ENCODE data around the gene MED8. TPM values are rescaled to one million over a fixed set of nuclear protein-coding genes. Genes with fewer than 3 reads are reported as not detected.

MED8 gene
- total and polyA plus RNA-seq, 2 experiments from 2014 or later = 16.6 to 25.7 TPM

DNA sequence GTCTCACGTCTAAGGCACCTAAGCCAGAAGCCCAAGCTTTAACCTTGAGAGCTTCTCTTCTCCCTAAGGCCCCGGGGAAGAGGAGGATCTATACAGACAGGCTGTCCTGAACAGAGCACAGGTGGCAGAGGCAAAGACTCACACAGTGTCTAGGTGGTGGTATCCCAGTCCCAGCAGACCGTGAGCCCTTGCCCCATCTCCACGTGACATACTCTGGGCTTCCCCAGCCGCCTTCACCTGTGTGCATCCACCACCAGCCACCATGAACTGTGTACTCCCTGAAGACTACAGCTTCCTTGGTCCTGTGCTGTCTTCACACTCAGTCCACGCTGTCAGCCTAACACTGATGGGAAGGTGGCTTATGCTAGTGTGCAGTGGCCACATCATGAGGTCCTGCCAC, 31.8 kb upstream of the MED8 start:
- no peaks in the 10 kb centered on the region for H3K27me3 ChIP-seq (ENCODE audit: insufficient read depth)
- Mint-ChIP-seq H3K36me3 (ENCODE audit: low read depth) (peaks cover 20% of the 10 kb centered on the region), H3K27me3 (ENCODE audit: insufficient read depth, low read depth, poor library complexity) (no peaks in the 10 kb centered on the region), H3K9me3 (no peaks in the 10 kb centered on the region), H3K4me3 (no peak overlapping the region), H3K4me1 (peaks cover 10% of the 10 kb centered on the region; the same call in 2 of the 3 replicates), H3K27ac (no peak overlapping the region)
- H3K4me1 ChIP-seq (ENCODE audit: insufficient read depth) = peaks cover 5% of the 10 kb centered on the region; the same call in 1 of the 2 replicates
- H3F3A ChIP-seq (replicated peaks; ENCODE audit: low read depth) = no peaks in the 10 kb centered on the region
- H3K4me2 ChIP-seq = no peak overlapping the region
- H3K79me2 ChIP-seq (replicated peaks; ENCODE audit: insufficient read depth) = no peaks in the 10 kb centered on the region
- no peak overlapping the region for H2AFZ ChIP-seq
- DNase-seq (ENCODE audit: low spot score) (no peak), ATAC-seq (no peak)
- H3K9me2 ChIP-seq (ENCODE audit: insufficient read depth) = no peaks in the 10 kb centered on the region
- no peak overlapping the region for H3K4me3 ChIP-seq
- TF ChIP-seq, protein P1, sequence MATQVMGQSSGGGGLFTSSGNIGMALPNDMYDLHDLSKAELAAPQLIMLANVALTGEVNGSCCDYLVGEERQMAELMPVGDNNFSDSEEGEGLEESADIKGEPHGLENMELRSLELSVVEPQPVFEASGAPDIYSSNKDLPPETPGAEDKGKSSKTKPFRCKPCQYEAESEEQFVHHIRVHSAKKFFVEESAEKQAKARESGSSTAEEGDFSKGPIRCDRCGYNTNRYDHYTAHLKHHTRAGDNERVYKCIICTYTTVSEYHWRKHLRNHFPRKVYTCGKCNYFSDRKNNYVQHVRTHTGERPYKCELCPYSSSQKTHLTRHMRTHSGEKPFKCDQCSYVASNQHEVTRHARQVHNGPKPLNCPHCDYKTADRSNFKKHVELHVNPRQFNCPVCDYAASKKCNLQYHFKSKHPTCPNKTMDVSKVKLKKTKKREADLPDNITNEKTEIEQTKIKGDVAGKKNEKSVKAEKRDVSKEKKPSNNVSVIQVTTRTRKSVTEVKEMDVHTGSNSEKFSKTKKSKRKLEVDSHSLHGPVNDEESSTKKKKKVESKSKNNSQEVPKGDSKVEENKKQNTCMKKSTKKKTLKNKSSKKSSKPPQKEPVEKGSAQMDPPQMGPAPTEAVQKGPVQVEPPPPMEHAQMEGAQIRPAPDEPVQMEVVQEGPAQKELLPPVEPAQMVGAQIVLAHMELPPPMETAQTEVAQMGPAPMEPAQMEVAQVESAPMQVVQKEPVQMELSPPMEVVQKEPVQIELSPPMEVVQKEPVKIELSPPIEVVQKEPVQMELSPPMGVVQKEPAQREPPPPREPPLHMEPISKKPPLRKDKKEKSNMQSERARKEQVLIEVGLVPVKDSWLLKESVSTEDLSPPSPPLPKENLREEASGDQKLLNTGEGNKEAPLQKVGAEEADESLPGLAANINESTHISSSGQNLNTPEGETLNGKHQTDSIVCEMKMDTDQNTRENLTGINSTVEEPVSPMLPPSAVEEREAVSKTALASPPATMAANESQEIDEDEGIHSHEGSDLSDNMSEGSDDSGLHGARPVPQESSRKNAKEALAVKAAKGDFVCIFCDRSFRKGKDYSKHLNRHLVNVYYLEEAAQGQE (IDR thresholded peaks at IDR 0.05; ENCODE audit: unreplicated experiment) = no peak
- TF ChIP-seq POLR2AphosphoS5 (IDR thresholded peaks at IDR 0.05; ENCODE audit: low read depth) (no peak), ZNF114 (CRISPR knock-in tag; IDR thresholded peaks at IDR 0.05) (no peak), JUNB (IDR thresholded peaks at IDR 0.05; ENCODE audit: unreplicated experiment) (no peak), EZH2 (IDR thresholded peaks at IDR 0.05; ENCODE audit: low read depth, unreplicated experiment) (no peak), CREB1 (CRISPR knock-in tag; IDR thresholded peaks at IDR 0.05; ENCODE audit: low read depth) (no peak), NANOG (IDR thresholded peaks at IDR 0.05; ENCODE audit: borderline replicate concordance) (no peak), EZH2phosphoT487 (IDR thresholded peaks at IDR 0.05; ENCODE audit: unreplicated experiment) (no peak), ZNF331 (CRISPR knock-in tag; IDR thresholded peaks at IDR 0.05; ENCODE audit: low read depth) (no peak), STAT1 (IDR thresholded peaks at IDR 0.05; ENCODE audit: unreplicated experiment) (no peak)
- TF ChIP-seq, protein P2, sequence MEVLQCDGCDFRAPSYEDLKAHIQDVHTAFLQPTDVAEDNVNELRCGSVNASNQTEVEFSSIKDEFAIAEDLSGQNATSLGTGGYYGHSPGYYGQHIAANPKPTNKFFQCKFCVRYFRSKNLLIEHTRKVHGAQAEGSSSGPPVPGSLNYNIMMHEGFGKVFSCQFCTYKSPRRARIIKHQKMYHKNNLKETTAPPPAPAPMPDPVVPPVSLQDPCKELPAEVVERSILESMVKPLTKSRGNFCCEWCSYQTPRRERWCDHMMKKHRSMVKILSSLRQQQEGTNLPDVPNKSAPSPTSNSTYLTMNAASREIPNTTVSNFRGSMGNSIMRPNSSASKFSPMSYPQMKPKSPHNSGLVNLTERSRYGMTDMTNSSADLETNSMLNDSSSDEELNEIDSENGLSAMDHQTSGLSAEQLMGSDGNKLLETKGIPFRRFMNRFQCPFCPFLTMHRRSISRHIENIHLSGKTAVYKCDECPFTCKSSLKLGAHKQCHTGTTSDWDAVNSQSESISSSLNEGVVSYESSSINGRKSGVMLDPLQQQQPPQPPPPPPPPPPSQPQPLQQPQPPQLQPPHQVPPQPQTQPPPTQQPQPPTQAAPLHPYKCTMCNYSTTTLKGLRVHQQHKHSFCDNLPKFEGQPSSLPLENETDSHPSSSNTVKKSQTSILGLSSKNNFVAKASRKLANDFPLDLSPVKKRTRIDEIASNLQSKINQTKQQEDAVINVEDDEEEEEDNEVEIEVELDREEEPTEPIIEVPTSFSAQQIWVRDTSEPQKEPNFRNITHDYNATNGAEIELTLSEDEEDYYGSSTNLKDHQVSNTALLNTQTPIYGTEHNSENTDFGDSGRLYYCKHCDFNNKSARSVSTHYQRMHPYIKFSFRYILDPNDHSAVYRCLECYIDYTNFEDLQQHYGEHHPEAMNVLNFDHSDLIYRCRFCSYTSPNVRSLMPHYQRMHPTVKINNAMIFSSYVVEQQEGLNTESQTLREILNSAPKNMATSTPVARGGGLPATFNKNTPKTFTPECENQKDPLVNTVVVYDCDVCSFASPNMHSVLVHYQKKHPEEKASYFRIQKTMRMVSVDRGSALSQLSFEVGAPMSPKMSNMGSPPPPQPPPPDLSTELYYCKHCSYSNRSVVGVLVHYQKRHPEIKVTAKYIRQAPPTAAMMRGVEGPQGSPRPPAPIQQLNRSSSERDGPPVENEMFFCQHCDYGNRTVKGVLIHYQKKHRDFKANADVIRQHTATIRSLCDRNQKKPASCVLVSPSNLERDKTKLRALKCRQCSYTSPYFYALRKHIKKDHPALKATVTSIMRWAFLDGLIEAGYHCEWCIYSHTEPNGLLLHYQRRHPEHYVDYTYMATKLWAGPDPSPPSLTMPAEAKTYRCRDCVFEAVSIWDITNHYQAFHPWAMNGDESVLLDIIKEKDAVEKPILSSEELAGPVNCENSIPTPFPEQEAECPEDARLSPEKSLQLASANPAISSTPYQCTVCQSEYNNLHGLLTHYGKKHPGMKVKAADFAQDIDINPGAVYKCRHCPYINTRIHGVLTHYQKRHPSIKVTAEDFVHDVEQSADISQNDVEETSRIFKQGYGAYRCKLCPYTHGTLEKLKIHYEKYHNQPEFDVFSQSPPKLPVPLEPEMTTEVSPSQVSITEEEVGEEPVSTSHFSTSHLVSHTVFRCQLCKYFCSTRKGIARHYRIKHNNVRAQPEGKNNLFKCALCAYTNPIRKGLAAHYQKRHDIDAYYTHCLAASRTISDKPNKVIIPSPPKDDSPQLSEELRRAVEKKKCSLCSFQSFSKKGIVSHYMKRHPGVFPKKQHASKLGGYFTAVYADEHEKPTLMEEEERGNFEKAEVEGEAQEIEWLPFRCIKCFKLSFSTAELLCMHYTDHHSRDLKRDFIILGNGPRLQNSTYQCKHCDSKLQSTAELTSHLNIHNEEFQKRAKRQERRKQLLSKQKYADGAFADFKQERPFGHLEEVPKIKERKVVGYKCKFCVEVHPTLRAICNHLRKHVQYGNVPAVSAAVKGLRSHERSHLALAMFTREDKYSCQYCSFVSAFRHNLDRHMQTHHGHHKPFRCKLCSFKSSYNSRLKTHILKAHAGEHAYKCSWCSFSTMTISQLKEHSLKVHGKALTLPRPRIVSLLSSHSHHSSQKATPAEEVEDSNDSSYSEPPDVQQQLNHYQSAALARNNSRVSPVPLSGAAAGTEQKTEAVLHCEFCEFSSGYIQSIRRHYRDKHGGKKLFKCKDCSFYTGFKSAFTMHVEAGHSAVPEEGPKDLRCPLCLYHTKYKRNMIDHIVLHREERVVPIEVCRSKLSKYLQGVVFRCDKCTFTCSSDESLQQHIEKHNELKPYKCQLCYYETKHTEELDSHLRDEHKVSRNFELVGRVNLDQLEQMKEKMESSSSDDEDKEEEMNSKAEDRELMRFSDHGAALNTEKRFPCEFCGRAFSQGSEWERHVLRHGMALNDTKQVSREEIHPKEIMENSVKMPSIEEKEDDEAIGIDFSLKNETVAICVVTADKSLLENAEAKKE (CRISPR knock-in tag; IDR thresholded peaks at IDR 0.05) = no peak
- TF ChIP-seq, protein P3, sequence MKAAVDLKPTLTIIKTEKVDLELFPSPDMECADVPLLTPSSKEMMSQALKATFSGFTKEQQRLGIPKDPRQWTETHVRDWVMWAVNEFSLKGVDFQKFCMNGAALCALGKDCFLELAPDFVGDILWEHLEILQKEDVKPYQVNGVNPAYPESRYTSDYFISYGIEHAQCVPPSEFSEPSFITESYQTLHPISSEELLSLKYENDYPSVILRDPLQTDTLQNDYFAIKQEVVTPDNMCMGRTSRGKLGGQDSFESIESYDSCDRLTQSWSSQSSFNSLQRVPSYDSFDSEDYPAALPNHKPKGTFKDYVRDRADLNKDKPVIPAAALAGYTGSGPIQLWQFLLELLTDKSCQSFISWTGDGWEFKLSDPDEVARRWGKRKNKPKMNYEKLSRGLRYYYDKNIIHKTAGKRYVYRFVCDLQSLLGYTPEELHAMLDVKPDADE (IDR thresholded peaks at IDR 0.05) = no peak
- TF ChIP-seq, protein P4, sequence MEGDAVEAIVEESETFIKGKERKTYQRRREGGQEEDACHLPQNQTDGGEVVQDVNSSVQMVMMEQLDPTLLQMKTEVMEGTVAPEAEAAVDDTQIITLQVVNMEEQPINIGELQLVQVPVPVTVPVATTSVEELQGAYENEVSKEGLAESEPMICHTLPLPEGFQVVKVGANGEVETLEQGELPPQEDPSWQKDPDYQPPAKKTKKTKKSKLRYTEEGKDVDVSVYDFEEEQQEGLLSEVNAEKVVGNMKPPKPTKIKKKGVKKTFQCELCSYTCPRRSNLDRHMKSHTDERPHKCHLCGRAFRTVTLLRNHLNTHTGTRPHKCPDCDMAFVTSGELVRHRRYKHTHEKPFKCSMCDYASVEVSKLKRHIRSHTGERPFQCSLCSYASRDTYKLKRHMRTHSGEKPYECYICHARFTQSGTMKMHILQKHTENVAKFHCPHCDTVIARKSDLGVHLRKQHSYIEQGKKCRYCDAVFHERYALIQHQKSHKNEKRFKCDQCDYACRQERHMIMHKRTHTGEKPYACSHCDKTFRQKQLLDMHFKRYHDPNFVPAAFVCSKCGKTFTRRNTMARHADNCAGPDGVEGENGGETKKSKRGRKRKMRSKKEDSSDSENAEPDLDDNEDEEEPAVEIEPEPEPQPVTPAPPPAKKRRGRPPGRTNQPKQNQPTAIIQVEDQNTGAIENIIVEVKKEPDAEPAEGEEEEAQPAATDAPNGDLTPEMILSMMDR (conservative IDR thresholded peaks at IDR 0.05; ENCODE audit: low read depth in 2 of 2) = no peak
- H4K20me1 ChIP-seq (replicated peaks; ENCODE audit: insufficient read depth) = no peaks in the 10 kb centered on the region
- no peak overlapping the region for H3K27ac ChIP-seq (ENCODE audit: low read depth)
- no peaks in the 10 kb centered on the region for H3K36me3 ChIP-seq (ENCODE audit: insufficient read depth)

Measured in GM23338 (cell line).